OCI-LY1 (cell line): ENCODE measurements around the gene ZNF697.

Experiments used
- H2AFZ ChIP-seq: fragments of 200-600 bp; sonication (generic), shearing (Covaris generic); 2 replicates; pipeline ENCODE4 v1.6.0; 2014; ENCODE audit warnings: antibody characterized with exemption, mild to moderate bottlenecking, low read length
- H3F3A ChIP-seq: fragments of 200-600 bp; sonication (generic), shearing (Covaris generic); 2 replicates; pipeline ENCODE4 v1.6.0; 2014; ENCODE audit warnings: mild to moderate bottlenecking, antibody characterized with exemption, low read length, moderate library complexity; ENCODE audit not compliant: insufficient read depth
- H3K27ac ChIP-seq: fragments of 200-600 bp; sonication (generic); 2 replicates; pipeline ENCODE4 v1.5.1; 2014; ENCODE audit warnings: low read length, mixed run types, mild to moderate bottlenecking, low read depth; ENCODE audit not compliant: poor library complexity, severe bottlenecking
- H3K27me3 ChIP-seq: fragments of 200-600 bp; sonication (generic); 2 replicates; pipeline ENCODE4 v1.6.0; 2014; ENCODE audit warnings: antibody characterized with exemption, mild to moderate bottlenecking, low read length, moderate library complexity; ENCODE audit not compliant: insufficient read depth
- H3K36me3 ChIP-seq: fragments of 200-600 bp; sonication (generic); 2 replicates; pipeline ENCODE4 v1.6.1; 2014; ENCODE audit warnings: mild to moderate bottlenecking, antibody characterized with exemption, low read length, moderate library complexity, mixed read lengths; ENCODE audit not compliant: insufficient read depth
- H3K4me1 ChIP-seq: fragments of 200-600 bp; sonication (generic); 2 replicates; pipeline ENCODE4 v1.5.1; 2014; ENCODE audit warnings: mild to moderate bottlenecking, low read length, moderate library complexity; ENCODE audit not compliant: insufficient read depth, severe bottlenecking
- H3K4me2 ChIP-seq: fragments of 200-600 bp; sonication (generic), shearing (Covaris generic); 2 replicates; pipeline ENCODE4 v1.6.1; 2014; ENCODE audit warnings: low read length
- H3K4me3 ChIP-seq: fragments of 200-600 bp; sonication (generic); 2 replicates; pipeline ENCODE4 v1.5.1; 2014; ENCODE audit warnings: low read length, low read depth, mild to moderate bottlenecking, mixed read lengths; ENCODE audit not compliant: poor library complexity, severe bottlenecking
- H3K79me2 ChIP-seq: fragments of 200-600 bp; shearing (Covaris generic); 2 replicates; pipeline ENCODE4 v1.6.1; 2016; ENCODE audit warnings: mixed run types, low read length, mixed read lengths; ENCODE audit not compliant: insufficient read depth
- H3K9ac ChIP-seq: fragments of 200-600 bp; sonication (generic), shearing (Covaris generic); 2 replicates; pipeline ENCODE4 v1.6.1; 2014; ENCODE audit warnings: mild to moderate bottlenecking, low read length, mixed read lengths
- H3K9me2 ChIP-seq: fragments of 200-600 bp; sonication (generic), shearing (Covaris generic); 2 replicates; pipeline ENCODE4 v1.6.1; 2014; ENCODE audit warnings: low read depth, mild to moderate bottlenecking, low read length, mixed read lengths
- H3K9me3 ChIP-seq: fragments of 200-600 bp; shearing (Covaris generic); 2 replicates; pipeline ENCODE4 v1.6.1; 2014; ENCODE audit warnings: low read length, mixed read lengths
- H4K20me1 ChIP-seq: fragments of 200-600 bp; sonication (generic), shearing (Covaris generic); 2 replicates; pipeline ENCODE4 v1.6.0; 2016; ENCODE audit warnings: mild to moderate bottlenecking, low read length; ENCODE audit not compliant: insufficient read depth
- CTCF ChIP-seq: fragments of 200-600 bp; sonication (generic), shearing (Covaris generic); IDR thresholded peaks from 2 replicates; pipeline ENCODE4 v1.5.1; 2017; ENCODE audit warnings: mild to moderate bottlenecking, antibody characterized with exemption, low read length, moderate library complexity, mixed read lengths
- EZH2 ChIP-seq: fragments of 200-600 bp; sonication (generic), shearing (Covaris generic); IDR thresholded peaks from 2 replicates; pipeline ENCODE4 v1.8.0; 2017; ENCODE audit warnings: borderline replicate concordance, mixed run types, mild to moderate bottlenecking, antibody characterized with exemption, low read length, moderate library complexity, mixed read lengths

ZNF697 gene

DNA sequence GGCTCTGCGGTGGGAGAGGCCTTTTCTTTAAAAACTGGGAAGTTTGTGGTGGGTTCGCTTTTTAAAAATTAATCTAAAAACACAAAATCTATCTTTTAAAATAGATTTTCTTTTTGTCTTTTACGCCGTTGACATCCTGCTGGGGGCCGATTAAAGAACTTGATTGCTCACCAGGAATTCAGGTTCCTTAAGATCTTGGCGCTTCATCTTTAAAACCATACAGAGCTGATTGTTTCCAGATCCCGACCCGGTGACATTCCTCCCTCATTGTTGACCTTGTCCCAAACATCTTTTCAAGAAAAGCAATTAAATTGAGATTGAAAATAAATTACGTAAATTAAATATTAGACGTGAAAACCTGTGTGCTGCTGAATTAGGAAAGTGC, 546 bp upstream of the ZNF697 start:
- no peak for TF ChIP-seq EZH2
- no peak for TF ChIP-seq CTCF
- Histone ChIP-seq H2AFZ (no peak overlapping the region), H3F3A (no peaks in the 10 kb centered on the region), H3K27me3 (no peaks in the 10 kb centered on the region), H3K4me3 (no peak overlapping the region), H3K9me2 (no peaks in the 10 kb centered on the region), H4K20me1 (no peaks in the 10 kb centered on the region), H3K27ac (no peak overlapping the region), H3K9ac (no peak overlapping the region), H3K9me3 (no peaks in the 10 kb centered on the region), H3K4me2 (no peak overlapping the region), H3K4me1 (no peaks in the 10 kb centered on the region), H3K79me2 (no peaks in the 10 kb centered on the region), H3K36me3 (no peaks in the 10 kb centered on the region)

DNA sequence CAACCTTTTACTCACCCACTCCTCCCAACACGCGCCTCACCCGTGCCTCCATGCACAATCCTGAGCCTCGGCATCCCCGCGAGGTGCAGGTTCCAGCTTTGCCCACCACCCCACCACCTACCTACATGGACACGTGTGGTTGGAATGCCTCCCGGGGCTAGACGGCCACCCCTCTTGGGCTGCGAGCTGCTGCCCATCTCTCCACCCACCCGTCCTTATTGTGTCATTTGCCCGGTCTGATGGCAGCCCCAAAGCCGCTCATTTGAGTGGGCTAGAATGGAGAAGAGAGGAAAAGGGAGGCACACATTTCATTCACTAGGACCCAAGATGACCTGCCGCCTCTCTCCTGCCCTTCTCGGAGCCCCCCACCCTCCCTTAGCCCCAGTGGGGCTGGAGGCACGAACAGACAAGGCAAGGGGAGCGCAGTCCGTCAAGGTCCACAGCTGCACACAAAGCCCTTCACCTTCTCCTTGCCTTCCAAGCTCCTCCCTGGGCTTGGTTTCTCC, 785 bp downstream of the ZNF697 start:
- Histone ChIP-seq H3K79me2 (no peaks in the 10 kb centered on the region), H3K9ac (no peak overlapping the region), H2AFZ (no peak overlapping the region), H3F3A (no peaks in the 10 kb centered on the region), H3K9me2 (no peaks in the 10 kb centered on the region), H3K27me3 (no peaks in the 10 kb centered on the region), H4K20me1 (no peaks in the 10 kb centered on the region), H3K4me3 (no peak overlapping the region), H3K4me1 (no peaks in the 10 kb centered on the region), H3K36me3 (no peaks in the 10 kb centered on the region), H3K9me3 (no peaks in the 10 kb centered on the region), H3K4me2 (no peak overlapping the region), H3K27ac (no peak overlapping the region)
- TF ChIP-seq EZH2: no peak
- no peak for TF ChIP-seq CTCF

DNA sequence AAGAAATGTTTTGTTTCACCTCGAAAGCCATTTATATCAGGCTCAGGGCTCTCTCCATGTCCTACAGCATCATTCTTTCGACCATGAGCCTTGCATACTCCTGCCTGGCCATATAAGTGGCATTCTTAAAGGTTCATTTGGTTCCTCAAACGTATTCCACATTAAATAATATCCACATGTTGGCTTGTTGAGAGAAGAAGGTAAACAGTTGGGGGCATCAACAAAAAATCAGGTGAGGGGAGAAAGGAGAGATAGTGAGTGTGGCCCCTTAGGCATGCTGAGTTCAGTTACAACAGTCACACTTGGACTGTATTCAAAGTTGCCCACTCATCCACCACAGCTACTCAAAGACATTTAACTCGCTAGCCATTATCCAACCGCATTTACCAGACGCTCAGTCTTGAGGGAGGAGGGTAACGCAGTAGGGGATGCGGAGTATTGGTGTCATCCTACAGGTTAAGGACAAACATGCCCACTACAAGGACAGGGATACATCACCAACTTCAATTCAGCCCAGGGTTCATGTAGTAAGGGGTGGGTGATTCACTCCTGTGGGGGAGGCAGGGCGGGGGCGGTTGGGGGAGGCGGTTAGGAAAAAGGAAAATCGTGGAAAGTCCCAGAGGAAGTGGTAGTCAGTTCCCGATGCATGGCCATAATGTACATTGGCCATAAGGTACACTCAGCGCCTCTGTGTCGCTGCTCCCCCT, 1.4 kb downstream of the ZNF697 start:
- Histone ChIP-seq H4K20me1 (no peaks in the 10 kb centered on the region), H3K4me1 (no peaks in the 10 kb centered on the region), H3F3A (no peaks in the 10 kb centered on the region), H2AFZ (no peak overlapping the region), H3K9ac (no peak overlapping the region), H3K4me3 (no peak overlapping the region), H3K4me2 (no peak overlapping the region), H3K36me3 (no peaks in the 10 kb centered on the region), H3K27ac (no peak overlapping the region), H3K9me3 (no peaks in the 10 kb centered on the region), H3K27me3 (no peaks in the 10 kb centered on the region), H3K9me2 (no peaks in the 10 kb centered on the region), H3K79me2 (no peaks in the 10 kb centered on the region)
- TF ChIP-seq CTCF (no peak), EZH2 (no peak)
